NCI-H2029 treated with DMSO at 0.1 percent for 48 hours (cell line): Measurements from ENCODE around the gene ANKRD6.
"Not testable (repeated sequence)": the region's sequence is repeated elsewhere in the genome, so short reads cannot be mapped to it uniquely, and the experiment has no call there.

Experiments used
- DNase-seq: peaks from one replicate; lab custom pipeline; 2025; lab: John Stamatoyannopoulos, UW

ANKRD6 gene

DNA sequence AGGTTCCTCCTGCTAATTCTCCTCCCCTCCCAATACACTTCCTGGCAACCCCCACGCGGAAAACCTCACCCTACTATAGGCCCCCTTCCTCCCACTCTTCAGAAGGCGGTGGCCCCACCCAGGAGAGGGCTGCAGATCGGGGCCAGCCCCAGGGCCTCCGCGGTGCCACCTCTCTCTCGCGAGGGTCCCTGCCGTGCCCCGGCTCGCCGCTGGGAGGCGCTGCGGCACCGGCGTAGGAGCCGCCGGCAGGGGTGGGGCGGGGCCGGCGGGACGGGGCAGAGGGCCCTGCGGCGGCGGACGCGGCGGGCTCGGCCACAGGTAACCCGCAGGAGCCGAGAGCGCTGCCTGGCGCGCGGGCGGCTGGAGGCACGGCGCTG, at the start of gene ANKRD6:
TSS of gene ANKRD6 (plus strand) at position 278 of the 377 bp plus-strand sequence. CDS start 133,825 bp downstream, outside the sequence.
- peak; percentile 15 for DNase-seq

DNA sequence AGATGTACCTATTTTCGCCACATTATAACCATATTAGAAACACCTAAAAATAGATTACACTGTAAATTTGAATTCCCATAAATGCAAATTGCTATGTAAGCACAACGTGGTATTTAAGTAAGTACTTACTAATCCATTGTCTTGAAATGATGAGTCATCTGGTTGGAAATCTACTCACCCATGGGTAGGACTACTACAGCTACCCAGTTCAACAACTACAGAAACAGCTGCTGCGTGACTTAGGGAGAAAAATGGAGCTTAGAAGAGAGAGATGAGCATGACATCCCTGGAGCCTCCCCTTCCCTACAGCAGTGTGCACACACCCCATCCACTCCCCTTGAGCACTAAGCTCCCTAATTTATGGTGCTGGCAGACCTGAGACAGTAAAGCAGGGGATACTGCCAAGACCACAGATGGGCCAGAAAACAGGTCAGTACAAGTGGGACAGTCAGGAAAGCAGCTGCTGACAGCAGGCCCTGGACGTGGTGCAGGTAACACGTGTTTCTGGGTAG, 47.7 kb upstream of the ANKRD6 start:
- peak; percentile 32 for DNase-seq

- no peak for DNase-seq
These were observed 47.1 kb upstream of the ANKRD6 start for GRCh38 chr6:89385846-89386245.

- DNase-seq, result no peak
These were observed 45.9 kb upstream of the ANKRD6 start for GRCh38 chr6:89386917-89387491.

- DNase-seq, result no peak
These were observed 45.3 kb upstream of the ANKRD6 start for GRCh38 chr6:89387516-89388201.

GRCh38 chr6:89388846-89389245, 44.1 kb upstream of the ANKRD6 start:
- no peak for DNase-seq

- DNase-seq, result no peak
These were observed 40.1 kb upstream of the ANKRD6 start for GRCh38 chr6:89392823-89393222.

DNA sequence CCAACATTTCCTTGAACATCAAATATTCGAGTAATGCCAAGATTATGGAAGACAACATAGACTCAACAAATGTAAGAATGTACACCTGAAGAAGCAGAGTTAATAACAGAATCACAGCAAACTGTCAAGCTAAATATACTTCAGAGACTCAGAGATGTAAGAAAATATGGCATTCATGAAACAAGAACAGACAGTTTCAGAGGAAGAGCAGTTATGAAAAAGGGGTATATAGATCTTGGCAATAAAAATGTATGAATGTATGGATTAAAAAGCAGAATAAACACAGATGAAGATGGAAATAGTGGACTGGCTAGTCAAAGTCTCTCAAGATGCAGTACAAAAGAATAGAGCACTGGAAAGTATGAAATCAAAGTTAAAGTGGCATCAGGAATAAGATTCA, 39.3 kb upstream of the ANKRD6 start:
- no peak for DNase-seq

- not testable (repeated sequence) for DNase-seq
These were observed 35.1 kb upstream of the ANKRD6 start for GRCh38 chr6:89397884-89398283.

- peak; percentile 40 for DNase-seq
These were observed 34.0 kb upstream of the ANKRD6 start for GRCh38 chr6:89398762-89399525.

DNA sequence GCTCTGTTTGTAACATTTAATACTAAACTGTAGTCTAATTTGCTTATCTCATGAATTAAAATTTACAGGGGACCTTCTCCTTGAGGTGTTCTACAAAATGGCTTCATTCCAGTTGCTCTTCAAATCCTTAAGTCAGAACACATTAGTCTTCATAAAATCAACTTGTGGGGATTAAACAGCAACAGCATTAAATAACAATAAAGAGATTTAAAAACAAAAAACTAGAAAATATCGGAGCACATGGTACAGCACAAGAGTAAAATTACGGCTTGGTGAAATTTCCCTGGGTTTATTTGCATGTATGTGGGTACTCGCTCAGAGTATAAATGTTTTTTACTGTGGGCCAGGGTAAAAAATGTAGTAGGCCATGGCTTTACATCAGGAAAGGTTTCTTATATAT, 32.9 kb upstream of the ANKRD6 start:
- no peak for DNase-seq

GRCh38 chr6:89400912-89401399, 32.0 kb upstream of the ANKRD6 start:
- no peak for DNase-seq

DNA sequence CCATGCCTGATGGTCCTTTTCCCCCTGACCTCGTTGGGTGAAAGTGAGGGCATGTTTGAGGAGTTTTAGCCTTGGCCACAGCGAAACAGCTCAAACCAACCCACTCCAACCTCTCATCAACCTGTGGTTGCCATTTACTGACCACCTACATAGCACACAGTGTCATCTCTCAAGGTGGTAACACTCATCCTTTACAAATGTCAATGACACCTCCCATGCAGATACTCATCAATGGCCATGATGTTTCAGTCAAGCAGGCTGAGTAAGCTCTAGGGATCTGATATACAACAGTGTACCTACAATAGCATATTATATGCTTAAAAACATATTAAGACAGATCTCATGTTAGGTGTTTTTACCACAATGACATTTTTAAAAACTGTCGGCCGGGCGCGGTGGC, 30.2 kb upstream of the ANKRD6 start:
- peak; percentile 57 for DNase-seq

DNA sequence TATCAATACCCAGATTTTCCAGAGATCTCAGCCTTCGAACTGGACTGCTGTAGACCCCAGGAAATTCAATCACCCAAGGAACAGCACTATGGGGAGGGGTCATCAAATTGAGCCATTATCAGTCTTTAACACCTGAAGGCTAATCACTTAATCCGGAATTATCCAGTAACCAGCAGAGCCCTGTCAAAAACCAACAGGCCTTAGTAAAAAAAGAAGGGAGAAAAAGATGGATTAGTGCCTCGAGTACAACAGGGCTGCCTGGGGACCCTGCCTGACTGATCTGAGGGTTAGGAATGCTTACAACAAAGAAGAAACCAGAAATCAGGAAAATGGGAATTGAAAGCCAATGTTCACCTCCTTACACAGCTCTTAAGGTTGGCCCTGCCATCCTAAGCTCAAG, 28.4 kb upstream of the ANKRD6 start:
- DNase-seq, result no peak

- no peak for DNase-seq
These were observed 26.8 kb upstream of the ANKRD6 start for GRCh38 chr6:89406141-89406540.

DNA sequence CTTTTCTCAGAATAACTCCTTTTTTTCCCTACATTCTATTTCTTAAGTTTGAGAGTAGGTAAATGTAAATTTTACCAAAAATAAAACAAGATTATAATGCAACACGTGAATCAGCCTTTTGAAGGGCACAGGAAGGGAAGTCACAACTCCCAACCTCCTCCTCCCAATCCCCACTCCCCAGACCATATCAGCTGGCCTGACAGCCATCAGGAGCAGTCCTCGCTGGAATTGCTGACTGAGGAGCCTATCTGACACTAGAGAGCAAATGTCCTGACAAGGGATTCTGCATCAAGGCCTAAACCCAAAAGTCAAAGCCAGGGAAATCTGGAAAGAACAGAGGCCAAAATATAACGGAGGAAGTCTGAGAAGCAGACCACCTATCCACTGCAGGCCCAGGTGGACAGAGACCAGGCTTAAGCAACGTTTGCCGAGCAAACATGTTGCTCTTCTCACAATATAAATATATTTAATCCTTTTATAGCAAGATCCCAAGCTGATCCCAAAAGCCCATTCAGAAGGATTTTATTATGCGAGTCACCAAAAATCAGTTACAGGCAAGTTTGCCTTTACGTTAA, 23.4 kb upstream of the ANKRD6 start:
- no peak for DNase-seq

- no peak for DNase-seq
These were observed 22.7 kb upstream of the ANKRD6 start for GRCh38 chr6:89410231-89410761.

GRCh38 chr6:89410788-89411144, 22.2 kb upstream of the ANKRD6 start:
- DNase-seq, result no peak

DNA sequence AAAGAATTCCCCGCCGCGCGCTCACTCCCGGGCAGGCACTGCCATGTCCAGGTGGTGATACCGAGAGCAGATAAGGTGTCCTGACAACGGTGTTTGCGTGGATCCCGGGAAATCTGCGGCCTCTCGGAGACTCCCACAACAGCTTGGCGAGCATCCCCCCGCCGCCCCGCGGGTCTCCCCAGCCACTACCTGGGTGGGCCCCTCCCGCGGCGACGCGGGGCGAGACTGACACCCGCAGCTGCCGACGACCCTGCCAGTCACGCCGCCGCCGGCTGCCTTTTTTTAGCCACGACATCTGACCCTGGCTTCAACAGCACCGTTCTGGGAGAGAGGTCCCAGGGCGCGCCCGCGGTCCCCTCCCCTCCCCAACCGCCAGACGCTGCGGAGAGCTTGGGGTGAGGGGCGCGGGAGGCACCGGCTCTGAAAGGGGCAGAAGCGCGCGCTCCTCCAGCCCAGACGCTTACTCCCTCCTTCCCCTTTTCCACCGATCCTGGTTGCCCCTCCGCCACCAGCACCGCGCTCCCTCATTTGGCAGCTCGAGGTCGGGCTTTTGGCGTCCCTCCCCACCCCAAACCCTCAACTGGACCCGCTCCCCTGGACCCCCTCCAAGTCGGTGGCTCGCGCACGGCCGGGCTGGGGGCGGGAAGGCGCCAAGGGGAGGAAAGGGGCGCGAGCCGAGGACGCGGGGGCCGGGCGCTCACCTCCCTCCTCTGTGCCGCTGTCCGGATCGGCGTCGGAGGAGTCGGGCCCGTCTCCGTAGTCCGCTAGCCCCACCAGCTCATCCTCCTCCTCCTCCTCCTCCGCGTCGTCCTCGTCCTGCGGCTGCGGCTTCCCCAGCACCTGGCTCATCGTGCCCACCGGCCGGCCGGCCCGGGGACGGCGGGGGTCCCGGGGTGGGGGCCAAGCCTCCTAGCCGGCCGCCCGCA, 21.5 kb upstream of the ANKRD6 start:
- peak; percentile 16 for DNase-seq

DNA sequence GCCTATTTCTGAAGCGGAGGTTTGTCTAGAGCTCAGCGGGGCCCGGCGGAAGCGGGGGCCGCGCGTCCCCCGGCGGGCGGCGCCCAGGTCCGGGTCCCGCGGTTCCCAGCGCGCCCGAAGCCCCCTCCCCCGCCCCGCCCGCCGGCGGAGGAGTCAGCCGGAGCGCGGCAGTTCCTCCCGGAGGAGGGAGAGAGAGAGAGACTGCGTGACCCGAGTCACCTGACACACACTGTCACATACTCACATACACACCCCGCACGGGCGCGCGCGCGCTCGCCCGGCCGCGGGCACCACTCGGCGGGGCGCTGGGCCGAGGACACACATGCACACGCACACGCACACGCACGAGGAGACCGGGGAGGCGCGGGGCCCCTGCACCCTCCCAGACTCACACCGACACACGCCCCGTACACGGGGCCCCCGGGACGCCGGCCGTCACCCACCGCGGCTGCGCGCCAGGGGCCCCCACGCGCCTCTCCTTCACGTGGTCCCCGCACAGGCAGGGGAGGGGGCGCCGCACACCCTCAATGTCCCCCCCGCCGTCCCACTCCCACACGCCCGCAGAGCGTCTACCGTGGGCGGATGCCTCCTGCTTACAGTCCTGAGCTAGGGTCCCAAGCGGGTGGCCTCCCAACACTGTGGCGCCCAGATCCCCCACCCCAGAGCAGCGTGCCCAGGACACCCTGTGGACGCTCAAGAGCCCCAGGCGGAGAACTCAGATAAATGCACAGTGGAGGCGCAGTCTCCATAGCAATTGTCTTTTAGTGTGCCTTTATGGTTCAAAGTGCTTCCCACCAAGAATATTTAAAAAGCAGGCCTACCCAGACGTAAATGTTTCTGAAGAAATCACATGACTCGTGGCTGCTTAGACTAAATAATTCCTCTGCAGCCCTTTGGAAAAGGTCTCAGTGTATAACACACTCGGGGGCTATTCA, 20.6 kb upstream of the ANKRD6 start, which contains the start of gene RRAGD:
TSS of gene RRAGD (minus strand) at position 203 of the 935 bp plus-strand sequence. CDS start 280 bp downstream, outside the sequence.
- DNase-seq, result no peak
